Activated CD4-positive, alpha-beta T cell treated with anti-CD3 and anti-CD28 coated beads for 48 hours (primary cell): ENCODE measurements around the gene JAK3.

Experiments used
- DNase-seq: peaks from one replicate; pipeline ENCODE4 v3.0.0-alpha.2; 2020

The JAK3 gene

DNA sequence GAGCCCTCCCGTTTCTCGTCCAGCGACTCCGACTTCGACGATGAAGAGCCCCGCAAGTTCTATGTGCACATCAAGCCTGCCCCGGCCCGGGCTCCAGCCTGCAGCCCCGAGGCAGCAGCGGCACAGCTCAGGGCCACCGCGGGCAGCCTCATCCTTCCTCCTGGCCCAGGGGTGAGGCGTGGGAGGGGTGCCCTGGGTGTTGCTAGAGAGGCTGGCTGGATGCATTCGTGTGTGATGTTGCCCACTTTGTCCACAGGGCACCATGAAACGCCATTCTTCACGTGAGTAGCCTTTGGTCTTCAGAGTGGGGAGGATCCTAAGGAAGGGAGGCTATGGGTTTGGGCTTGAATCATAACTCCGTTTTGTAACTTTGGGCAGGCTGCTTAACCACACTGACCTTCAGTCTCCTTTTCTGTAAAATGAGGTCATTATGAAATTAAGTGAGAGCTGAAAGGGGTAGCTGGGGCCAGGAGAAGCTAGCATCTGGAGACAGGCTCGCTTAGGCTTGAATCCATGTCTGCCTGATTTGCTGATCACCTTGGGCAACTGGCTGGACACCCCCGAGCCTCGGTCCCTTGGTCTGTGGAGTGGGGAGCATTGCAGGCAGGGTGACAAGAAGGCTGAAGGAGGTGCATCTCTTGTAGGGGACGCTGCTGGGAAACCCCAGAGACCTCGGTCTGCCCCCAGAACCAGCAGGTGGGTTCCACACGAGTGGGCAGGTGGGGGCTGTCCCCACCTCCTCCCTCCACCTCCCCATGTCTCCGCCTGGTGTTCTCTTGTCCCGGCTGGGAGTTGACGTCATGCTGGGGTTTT lies 71.6 kb downstream of the JAK3 start:
- DNase-seq = no peak

DNA sequence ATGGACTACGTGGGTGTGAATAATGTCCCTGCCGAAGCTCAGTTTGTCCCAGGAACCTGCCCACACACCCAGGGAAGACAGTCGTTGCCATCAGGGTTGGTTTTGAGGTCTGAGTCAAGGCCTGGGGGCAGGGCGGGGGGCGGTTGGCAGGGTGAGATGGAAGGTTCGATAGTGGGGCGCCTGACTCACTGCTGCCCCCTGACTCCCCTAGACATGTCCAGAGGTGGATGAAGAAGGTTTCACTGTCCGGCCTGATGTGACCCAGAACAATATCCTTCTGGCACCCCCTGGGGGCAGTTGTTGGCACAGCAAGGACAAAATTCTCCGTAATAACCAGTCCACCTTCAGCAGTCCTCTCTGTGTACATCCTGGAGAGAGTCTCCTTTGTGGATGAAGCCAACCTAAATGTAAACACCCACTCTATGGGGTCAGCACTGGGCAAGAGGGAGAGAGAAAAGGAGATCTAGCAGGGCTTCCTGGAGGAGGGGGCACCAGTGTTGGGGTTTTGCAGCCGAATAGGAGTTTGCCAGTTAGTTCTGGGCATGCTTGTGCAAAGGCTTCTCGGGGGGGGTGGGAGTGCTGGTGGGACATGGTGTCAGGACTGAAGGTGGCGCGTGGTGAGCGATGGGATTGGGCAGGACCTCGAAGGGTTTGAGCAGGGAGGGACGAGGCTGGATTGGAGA lies 72.4 kb downstream of the JAK3 start:
- peak; percentile 62 for DNase-seq
